Rectal smooth muscle tissue (tissue), 1 donor: Measurements from ENCODE around the gene ABHD14A.
"Not testable (repeated sequence)": the region's sequence is repeated elsewhere in the genome, so short reads cannot be mapped to it uniquely, and the experiment has no call there.

Experiments
- H3K27ac ChIP-seq: one replicate; pipeline ENCODE4 v1.7.0; 2013; ENCODE audit warnings: low read depth, low read length, inconsistent platforms
- H3K27me3 ChIP-seq: one replicate; pipeline ENCODE4 v1.7.0; 2013; ENCODE audit warnings: low read length; ENCODE audit not compliant: control insufficient read depth, insufficient read depth
- H3K36me3 ChIP-seq: one replicate; pipeline ENCODE4 v1.7.0; 2013; ENCODE audit warnings: low read length; ENCODE audit not compliant: control insufficient read depth, insufficient read depth
- H3K4me1 ChIP-seq: one replicate; pipeline ENCODE4 v1.7.0; 2013; ENCODE audit warnings: low read length; ENCODE audit not compliant: control insufficient read depth, insufficient read depth
- H3K4me3 ChIP-seq: one replicate; pipeline ENCODE4 v1.7.0; 2013; ENCODE audit warnings: low read length
- H3K9ac ChIP-seq: one replicate; pipeline ENCODE4 v1.7.0; 2013; ENCODE audit warnings: low read length

Gene ABHD14A

DNA sequence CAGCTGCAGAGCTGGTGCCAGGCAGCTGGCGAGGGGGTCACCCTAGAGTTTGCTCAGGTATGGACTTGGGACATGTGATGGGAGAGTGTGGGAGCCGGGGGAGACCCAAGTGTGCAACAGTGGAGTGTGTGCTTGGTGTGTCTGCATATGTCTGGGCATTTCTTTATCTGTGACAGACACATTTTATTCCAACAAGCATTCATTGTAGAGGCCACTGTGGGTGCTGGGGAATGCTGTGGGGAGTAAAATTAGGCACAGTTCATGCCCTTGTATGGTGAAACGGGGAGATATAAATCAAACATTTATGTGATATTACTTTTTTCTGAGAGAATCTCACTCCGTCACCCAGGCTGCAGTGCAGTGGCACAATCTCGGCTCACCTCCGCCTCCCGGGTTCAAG lies 12.7 kb downstream of the ABHD14A start:
- H3K4me3 ChIP-seq = no peak overlapping the region
- peaks cover 6% of the 10 kb centered on the region for H3K4me1 ChIP-seq
- peaks cover 6% of the 10 kb centered on the region for H3K36me3 ChIP-seq
- no peak overlapping the region for H3K27ac ChIP-seq
- no peak overlapping the region for H3K9ac ChIP-seq
- H3K27me3 ChIP-seq = no peaks in the 10 kb centered on the region

DNA sequence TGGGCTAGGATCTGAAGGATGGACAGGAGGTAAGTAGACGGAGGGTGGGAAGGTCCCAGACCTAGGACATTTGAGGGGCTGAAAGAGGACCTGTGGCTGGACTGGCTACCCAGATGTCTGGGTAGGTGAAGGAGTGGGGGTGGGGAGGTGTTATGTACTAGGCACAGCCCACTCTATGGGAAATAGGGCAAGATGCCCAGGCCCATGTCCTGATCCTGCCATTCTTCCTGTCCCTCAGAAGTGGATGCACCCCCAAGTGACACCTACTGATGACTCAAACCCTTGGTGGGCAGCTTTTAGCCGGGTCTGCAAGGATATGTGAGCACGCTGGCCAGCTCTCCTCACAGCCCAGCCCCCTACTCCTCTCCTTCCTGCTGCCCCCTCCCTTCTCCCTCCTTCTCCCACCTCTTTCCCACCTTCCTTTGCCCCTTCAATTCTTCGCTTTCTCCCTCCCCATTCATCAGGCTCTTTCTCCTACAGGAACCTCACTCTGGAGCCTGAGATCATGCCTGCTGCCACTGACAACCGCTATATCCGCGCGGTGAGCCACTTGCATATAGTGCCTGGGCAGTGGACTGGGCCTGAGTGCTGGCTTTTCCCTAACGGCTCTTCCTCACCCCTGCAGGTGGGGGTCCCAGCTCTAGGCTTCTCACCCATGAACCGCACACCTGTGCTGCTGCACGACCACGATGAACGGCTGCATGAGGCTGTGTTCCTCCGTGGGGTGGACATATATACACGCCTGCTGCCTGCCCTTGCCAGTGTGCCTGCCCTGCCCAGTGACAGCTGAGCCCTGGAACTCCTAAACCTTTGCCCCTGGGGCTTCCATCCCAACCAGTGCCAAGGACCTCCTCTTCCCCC lies 13.7 kb downstream of the ABHD14A start:
- Histone ChIP-seq H3K4me1 (peaks cover 5% of the 10 kb centered on the region), H3K4me3 (no peak overlapping the region), H3K36me3 (peaks cover 10% of the 10 kb centered on the region), H3K27ac (no peak overlapping the region), H3K9ac (no peak overlapping the region), H3K27me3 (no peaks in the 10 kb centered on the region)

DNA sequence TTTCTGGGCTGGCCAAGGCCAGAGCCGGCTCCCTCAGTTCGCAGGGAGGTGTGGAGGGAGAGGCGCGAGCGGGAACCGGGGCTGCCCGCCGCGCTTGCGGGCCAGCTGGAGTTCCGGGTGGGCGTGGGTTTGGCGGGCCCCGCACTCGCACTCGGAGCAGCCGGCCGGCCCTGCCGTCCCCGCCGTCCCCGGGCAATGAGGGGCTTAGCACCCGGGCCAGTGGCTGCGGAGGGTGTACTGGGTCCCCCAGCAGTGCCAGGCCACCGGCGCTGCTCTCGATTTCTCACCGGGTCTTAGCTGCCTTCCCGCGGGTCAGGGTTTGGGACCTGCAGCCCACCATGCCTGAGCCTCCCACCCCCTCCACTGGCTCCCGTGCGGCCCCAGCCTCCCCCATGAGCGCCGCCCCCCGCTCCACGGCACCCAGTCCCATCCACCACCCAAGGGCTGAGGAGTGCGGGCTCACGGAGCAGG lies 15.7 kb downstream of the ABHD14A start:
- not testable (repeated sequence) for H3K9ac ChIP-seq, H3K4me3 ChIP-seq, H3K4me1 ChIP-seq, H3K27ac ChIP-seq, H3K27me3 ChIP-seq
- peaks cover 18% of the 10 kb centered on the region for H3K36me3 ChIP-seq

DNA sequence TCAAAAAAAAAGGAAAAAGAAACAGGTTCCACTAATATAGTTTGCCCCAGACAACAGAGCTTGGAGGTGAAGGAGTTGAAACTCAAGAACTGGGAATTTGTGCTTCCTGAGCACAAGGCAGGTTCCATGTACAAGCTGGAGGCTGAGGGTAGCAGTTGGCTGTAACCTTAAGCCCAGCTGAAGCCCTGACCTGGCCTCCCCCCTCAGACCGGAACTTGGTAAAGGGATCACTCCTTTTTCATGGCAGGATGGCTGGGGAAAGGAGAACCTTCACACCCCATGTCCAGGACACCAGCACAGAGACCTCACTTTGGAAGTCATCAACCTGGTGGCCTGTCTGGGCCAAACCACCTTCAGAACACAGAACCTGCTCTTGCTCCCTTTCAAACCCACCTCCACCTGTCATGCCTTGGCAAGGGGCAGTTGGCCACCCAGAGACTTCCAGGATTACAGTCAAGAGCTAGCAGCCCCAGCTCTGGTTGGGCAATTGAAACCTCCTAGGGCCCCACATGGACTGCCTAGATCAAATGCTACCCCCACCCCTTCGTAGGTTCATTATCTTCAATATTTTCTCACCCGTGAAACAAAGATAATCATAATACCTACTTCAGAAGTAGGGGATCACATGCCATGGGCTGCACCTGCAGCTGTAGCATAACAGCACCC lies 17.3 kb downstream of the ABHD14A start:
- Histone ChIP-seq H3K9ac (no peak overlapping the region), H3K4me1 (peaks cover 8% of the 10 kb centered on the region), H3K27me3 (no peaks in the 10 kb centered on the region), H3K27ac (no peak overlapping the region), H3K36me3 (peaks cover 18% of the 10 kb centered on the region), H3K4me3 (no peak overlapping the region)

DNA sequence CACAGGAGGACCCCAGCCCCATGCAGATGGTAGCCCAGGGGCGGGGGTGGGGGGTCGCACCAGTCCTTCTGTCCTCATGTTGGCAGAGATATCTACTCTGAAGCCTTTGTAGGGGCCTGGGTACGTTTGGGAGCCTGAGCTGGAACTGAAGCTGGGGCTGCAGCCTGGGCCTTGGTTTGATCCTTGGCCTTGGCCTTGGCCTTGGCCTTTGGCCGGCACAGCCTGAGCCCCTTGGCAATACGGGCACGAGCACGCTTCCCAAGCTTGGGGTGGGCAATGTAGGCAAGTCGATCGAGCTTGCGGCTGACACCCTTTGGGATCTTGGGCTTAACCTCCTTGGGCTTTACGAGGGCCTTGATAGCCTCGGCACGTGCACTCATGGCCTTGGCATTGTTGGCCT lies 18.8 kb downstream of the ABHD14A start:
- not testable (repeated sequence) for H3K4me1 ChIP-seq, H3K27me3 ChIP-seq, H3K4me3 ChIP-seq, H3K9ac ChIP-seq, H3K27ac ChIP-seq
- peaks cover 18% of the 10 kb centered on the region for H3K36me3 ChIP-seq

DNA sequence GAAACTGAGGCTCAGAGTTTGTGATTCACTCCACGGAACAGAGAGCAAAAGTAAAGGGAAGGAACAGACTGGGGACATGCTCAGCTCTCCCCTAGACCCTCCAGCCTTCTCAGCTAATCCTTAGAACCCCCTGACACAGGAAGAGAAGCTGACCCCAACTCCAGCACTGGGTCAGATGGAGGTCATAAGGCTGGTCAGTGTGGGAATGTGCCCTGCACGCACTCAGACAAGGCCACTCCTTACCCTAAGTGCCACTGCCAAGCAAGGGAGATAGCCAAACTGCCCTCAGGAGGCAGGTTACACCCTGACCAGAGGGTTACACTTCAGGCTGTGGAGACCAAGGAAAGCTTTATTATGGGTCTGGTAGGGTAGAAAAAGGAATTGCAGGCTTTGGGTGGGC lies 19.7 kb downstream of the ABHD14A start:
- H3K9ac ChIP-seq = peak overlapping the region; percentile 90
- H3K4me3 ChIP-seq = peak overlapping the region; percentile 97
- no peak overlapping the region for H3K27ac ChIP-seq
- H3K36me3 ChIP-seq = peaks cover 18% of the 10 kb centered on the region
- no peaks in the 10 kb centered on the region for H3K27me3 ChIP-seq
- peaks cover 8% of the 10 kb centered on the region for H3K4me1 ChIP-seq

DNA sequence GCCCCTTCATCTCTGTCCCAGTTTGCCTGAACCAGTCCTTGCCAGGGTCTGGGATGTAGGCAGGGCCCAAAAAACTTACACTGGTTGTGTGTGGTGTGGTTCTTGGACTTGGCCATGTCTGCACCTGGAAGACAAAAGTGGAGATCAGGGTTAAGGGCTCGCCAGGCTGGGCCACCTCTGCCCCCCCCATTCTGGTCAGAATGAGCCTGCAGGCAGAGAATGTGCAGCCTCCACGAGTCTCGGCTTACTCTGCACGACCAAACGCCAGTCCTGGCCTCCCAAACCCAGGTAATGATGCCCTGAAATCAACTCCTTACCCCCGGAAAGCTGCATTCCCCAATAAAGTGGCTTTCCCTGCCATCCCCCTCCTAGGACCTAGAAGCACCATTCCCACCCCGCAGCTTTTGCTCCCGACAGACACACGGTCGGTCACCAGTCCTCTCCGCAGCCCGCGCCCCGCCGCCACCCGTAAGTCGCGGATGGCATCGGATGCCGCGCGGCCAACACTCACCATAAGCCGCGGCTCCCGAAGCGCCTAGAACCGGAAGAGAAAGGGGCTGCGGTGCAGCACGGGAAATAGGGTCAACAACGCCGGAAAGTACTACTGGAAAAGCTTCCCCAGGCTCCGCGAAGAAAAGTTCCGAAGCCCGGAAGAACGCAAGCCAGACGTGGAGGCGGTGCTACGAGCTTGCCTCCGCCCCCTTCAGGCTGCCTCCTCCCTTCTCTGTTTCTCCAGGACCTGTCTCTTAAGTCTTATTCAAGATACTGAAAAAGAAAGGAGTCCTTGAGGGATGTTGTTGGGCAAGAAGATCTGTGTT lies 20.7 kb downstream of the ABHD14A start, which contains the start of gene RPL29:
TSS of gene RPL29 (minus strand) at position 550 of the 818 bp plus-strand sequence. CDS start at position 116, 434 bp downstream.
- Histone ChIP-seq H3K9ac (peak within 1 kb of the TSS; percentile 90), H3K4me3 (peak within 1 kb of the TSS; percentile 97), H3K4me1 (peaks cover 8% of the 10 kb centered on the region), H3K36me3 (peaks cover 18% of the 10 kb centered on the region), H3K27ac (peak within 1 kb of the TSS; percentile 78), H3K27me3 (no peaks in the 10 kb centered on the region)

DNA sequence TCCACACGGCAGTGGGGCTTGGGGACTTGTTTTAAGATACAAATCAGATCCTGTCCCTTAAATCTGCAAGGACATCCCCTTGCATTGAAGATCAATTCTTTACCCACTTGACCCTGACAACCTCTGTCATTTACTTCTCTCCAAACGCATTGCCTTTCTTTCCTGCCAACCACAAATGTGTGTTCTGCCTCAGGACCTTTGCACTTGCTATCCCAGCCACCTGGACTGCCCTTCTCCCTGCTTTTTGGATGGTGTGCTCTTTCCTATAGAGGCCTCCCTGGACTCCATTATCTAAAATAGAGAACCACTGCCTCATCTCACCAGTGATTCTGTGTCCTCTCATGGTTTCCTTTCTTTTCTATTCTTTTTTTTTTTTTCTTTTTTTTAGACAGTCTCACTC lies 22.3 kb downstream of the ABHD14A start:
- H3K4me1 ChIP-seq = peaks cover 8% of the 10 kb centered on the region
- H3K27me3 ChIP-seq = peaks cover 3% of the 10 kb centered on the region
- H3K9ac ChIP-seq = no peak overlapping the region
- H3K27ac ChIP-seq = no peak overlapping the region
- peaks cover 14% of the 10 kb centered on the region for H3K36me3 ChIP-seq
- no peak overlapping the region for H3K4me3 ChIP-seq

DNA sequence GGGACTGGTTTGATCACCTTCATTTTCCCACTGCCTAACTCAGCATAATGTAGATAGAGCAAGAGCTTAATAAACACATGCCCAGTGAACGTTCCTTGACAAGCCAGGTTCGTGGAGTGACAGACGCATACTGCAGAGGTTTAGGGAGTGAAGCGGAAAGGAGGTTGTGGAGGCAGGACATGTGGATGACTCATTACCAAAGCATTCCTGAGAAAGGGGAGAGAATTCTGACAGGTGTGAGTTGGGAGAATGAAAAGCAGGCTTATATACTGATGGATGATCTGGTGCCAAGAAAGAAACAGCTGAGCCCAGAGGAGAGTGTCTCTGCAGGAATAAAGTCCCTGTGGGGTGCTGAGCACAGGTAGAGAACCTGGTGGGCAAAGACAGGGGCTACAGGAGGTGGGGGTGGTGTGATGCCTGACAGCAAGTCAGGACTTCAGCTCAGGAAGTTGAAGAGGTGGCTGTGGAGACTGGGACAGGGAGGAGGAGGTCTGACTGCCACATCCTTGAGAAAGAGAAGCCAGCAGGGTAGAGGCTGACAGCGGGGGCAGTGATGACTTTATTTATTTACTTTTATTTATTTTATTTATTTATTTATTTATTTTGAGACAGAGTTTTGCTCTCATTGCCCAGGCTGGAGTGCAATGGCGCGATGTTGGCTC lies 23.2 kb downstream of the ABHD14A start:
- Histone ChIP-seq H3K27ac (no peak overlapping the region), H3K4me1 (peaks cover 8% of the 10 kb centered on the region), H3K27me3 (peaks cover 3% of the 10 kb centered on the region)

DNA sequence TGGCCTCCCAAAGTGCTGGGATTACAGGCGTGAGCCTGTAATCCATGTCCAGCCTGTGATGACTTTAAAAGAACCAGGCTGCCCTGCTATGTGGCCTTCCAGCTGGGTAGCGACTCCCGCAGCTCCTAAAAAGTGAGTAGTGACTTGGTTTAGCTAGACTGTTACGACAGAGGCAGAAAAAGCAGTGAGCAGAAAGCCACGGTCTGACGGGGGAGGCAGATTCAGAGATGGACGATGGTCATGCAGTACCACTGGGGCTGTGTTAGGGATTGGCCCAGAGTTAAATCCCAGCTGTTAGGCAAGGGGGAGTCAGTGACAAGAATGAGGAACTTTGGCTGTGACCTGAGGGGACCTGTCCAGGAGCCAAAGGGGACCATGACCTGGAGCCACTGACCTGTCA lies 23.9 kb downstream of the ABHD14A start:
- peaks cover 3% of the 10 kb centered on the region for H3K27me3 ChIP-seq

More for the DNA sequence above, 23.2 kb downstream of the ABHD14A start:
- no peak overlapping the region for H3K4me3 ChIP-seq
- no peak overlapping the region for H3K9ac ChIP-seq
- peaks cover 9% of the 10 kb centered on the region for H3K36me3 ChIP-seq

DNA sequence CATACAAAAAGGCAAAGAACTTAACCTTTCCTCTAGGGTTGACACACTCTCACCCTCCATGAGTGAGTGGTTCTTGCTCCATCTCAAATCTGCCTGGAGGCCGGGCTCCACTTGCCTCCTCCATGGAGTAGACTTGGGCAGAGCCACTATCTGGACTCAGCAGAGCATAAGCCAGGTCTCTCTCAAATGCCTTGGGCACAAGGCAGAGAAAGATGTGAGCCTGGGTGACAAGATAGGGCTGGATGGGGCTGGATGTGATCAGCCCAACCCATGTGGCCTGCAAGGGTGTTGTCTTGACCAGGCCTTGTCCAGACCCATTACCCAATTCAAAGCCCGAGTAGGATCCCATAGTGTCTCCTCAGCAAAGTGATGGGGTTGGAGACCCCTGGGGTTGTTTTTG lies 25.0 kb downstream of the ABHD14A start:
- Histone ChIP-seq H3K27ac (no peak overlapping the region), H3K36me3 (no peaks in the 10 kb centered on the region), H3K4me1 (peaks cover 6% of the 10 kb centered on the region), H3K4me3 (no peak overlapping the region), H3K9ac (no peak overlapping the region), H3K27me3 (peaks cover 3% of the 10 kb centered on the region)

More for the DNA sequence above, 23.9 kb downstream of the ABHD14A start:
- Histone ChIP-seq H3K4me3 (no peak overlapping the region), H3K9ac (no peak overlapping the region), H3K36me3 (peaks cover 9% of the 10 kb centered on the region), H3K4me1 (peaks cover 8% of the 10 kb centered on the region), H3K27ac (no peak overlapping the region)
